DMS53 treated with DMSO at 0.1 percent for 48 hours (cell line): Measurements from ENCODE around the gene PIK3C2B.

Experiments
- DNase-seq: peaks from one replicate; lab custom pipeline; 2025; ENCODE audit not compliant: unreplicated experiment; lab: John Stamatoyannopoulos, UW

The PIK3C2B gene

GRCh38 chr1:204478921-204479320 is 15.7 kb downstream of the PIK3C2B start:
- DNase-seq = no peak

DNA sequence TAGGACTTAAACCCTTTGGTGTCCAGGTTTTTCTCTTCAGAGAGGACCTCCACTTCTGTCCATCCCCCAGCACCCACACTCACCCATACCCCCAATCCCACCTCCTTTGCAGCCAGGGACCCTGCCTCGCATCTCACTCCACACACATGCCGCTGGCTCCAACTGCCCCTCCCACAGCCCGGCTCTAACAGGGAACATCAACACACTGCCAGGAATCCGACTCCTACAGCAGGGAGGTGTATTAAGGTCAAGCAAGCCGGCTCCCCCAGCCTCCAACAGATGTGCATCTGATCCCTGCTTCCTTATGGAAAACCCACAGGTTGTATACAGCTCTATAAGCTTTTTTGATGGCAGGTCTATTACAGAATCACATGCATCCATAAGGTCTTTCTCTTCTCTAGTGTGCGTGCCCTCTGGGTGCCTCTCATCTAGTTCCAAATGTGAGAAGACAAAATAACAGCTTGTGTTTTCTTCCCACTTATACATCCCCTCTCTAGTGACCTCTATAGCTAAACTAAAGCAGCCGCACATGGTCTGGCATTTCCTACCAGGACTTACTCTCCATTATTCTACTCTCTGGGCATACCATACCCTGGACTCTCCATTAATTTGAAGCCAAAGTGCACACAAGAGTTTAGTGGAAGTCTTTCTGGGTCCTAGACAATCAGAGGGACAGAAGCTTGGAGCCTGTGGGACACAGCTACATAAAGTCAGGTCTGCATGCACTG is 16.3 kb downstream of the PIK3C2B start:
- no peak for DNase-seq

GRCh38 chr1:204477036-204477740 is 17.4 kb downstream of the PIK3C2B start:
- DNase-seq = no peak

GRCh38 chr1:204476563-204476962 is 18.0 kb downstream of the PIK3C2B start:
- DNase-seq = no peak

GRCh38 chr1:204475656-204476432 is 18.8 kb downstream of the PIK3C2B start:
- no peak for DNase-seq

DNA sequence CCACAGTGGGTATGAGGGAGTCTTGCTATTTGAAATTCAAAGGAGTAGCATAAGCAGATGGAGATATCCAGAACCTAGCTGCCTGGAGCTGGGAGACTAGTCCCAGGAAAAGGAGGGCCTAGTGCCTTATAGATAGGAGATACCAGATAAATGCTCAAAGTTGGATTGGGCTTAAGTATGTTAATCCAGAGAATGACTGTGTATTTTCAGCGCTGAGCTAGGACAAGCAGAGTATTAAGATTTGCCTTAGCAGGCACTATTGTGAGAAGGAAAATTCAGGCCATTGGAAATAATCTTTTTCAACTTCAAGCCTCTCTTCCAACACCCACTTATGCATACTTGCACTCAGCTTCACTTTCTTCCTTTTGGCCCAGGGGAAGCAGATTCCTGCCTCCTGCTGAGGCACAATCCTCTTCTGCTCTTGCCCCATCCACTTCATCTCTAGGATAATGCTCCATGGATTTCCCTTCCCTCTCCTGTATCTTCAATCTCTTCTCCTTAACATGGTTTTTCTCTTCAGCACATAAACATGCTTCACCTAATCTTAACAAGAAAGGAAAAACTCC is 21.1 kb downstream of the PIK3C2B start:
- DNase-seq = no peak

DNA sequence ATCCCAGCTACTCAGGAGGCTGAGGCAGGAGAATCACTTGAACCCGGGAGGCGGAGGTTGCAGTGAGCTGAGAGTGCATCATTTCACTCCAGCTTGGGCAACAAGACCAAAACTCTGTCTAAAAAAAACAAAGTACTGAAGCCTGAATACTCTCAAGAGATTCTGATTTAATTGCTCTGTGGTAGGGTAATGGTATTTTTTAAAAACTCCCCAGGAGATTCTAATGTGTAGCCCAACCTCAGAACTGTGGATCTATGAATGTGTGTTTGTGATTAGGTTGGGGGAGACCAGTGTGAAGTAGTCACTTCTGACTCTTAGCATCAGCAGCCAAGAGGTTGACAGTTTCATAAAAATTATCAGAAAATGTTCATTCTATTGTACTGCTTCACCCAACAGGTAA is 21.9 kb downstream of the PIK3C2B start:
- DNase-seq = no peak

GRCh38 chr1:204471687-204472086 is 22.9 kb downstream of the PIK3C2B start:
- no peak for DNase-seq

DNA sequence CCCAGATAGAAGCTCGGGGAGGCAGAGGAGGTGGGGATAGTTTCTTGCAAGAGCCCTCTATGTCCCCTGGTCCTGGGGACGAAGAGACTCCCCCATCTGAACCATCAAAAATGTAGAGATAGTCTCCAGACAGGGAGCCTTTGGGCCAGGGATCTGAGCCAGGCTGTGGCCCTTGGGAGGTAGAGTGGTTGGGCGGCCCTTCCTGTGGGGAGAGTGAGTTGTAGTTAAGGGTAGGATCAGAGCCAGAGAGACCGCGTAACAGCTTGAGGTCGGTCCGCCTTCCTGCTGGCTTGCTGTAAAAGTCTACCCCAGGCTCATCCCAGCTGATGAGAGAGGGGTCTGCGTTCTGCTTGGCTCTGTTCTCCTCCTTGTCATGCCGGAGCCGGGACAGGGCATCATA is 25.3 kb downstream of the PIK3C2B start:
- DNase-seq = no peak

DNA sequence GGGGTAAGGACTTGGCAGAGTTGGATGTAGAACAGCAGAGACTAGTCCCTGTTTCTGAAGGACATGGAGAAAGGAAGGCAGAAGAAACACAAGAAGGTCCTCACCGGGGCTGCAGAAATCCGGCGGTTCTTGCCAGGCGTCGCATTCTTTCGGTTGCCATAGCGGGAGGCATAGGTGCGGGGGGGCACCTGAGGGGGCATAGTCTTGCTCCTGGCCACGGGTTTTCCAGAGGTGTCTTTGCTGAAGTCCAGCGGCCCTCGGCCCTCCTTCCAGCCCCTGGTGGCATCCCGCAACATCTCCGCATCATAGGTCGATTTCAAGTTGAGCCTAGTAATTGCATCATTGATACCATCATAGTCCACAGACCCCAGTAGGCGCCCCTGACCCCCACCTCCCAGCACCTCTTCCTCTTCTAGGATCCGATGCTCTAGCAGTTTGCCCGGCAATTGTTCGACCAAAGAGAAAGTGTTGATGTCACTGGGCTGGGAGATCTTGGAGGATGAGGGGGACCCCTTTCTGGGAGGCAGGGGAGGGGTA is 25.8 kb downstream of the PIK3C2B start:
- DNase-seq = no peak

DNA sequence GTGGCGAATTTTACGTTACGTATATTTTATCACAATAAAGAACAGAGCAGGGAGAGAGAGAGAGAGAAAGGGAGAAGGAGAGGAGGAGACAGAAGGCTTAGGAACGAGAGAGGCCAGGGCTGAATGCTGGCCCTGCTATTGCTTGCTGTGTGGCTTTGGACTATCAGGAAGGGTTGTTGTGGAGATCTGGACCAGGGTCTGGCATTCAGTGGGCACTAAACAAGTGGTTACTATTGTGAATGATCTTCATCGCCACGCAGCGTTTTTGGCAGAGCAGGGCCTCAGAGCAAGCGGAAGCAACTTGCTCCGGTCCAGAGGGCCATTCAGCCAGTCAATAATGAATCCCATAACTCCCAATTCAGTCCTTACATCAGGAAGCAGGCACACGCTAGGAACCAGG is 26.4 kb downstream of the PIK3C2B start:
- no peak for DNase-seq

DNA sequence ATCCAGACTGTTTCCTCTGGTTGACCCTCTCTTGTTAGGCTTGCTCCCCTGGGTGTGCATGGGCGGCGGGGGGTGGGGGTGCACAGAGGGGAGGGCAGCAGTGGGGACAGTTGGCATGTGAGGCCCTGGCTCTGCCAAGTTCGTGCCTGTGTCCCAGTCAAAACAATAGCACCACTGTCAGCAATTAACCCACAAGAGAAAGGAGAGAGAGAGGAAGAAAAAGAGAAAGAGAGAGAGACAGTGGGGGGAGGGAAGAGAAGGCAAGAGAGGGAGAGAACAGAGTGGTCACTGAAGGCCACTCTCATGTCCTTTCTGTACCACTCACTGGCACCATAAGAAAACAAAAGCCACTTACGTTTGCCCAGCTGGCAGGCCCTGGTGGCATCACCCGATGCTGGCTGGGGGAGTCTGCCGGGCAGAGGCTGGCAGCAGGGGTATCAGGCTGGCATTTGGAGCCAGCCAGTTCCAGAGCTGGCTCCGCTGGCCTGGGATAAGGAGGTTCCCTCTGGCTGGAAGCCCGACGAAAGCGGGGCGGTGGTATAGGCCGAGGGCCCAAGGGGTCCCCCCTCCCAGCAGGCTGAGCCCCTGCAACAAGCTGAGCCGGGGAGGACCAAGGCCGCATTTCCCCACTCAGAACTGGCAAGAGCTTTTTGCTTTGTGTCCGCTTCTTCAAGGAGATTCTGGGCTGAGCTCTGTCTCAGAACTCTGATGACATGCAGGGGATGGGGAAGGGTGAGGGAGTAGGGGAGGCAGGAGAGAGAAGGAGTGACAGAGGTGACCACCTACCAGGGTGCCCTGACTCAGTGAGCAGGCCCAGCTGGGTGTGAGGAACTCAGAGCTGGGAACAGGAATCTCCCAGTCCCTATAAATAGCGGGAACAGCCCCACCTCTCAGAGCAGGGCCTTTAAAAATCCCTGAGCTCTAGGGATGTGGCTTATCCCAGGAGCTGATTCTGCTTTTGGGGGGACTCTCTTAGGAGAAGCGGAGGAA is 27.9 kb downstream of the PIK3C2B start:
- no peak for DNase-seq

GRCh38 chr1:204465546-204466415 is 28.8 kb downstream of the PIK3C2B start:
- DNase-seq = no peak

- no peak for DNase-seq
These were observed 29.9 kb downstream of the PIK3C2B start for GRCh38 chr1:204464701-204465100.

DNA sequence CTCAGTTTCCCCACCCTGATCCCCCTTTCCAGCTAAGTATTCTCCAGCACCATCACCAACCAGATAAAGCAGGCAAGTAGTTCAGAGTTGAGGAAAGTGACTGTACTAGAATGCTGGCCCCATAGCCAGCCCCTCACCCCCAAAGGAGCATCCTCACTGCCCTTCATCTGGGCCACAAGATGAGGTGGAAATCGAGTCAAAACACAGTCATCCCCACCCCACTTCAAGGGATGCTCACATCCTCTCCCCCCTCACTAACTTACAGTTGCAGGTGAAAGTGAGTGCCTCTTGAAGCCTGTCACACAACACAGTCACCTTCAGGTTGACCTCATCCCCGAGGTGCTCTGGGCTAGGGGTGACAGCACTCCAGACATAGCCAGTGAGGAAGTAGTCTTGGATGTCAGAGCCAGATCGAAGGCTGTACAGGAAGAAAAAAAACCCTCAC is 30.4 kb downstream of the PIK3C2B start:
- DNase-seq = no peak

DNA sequence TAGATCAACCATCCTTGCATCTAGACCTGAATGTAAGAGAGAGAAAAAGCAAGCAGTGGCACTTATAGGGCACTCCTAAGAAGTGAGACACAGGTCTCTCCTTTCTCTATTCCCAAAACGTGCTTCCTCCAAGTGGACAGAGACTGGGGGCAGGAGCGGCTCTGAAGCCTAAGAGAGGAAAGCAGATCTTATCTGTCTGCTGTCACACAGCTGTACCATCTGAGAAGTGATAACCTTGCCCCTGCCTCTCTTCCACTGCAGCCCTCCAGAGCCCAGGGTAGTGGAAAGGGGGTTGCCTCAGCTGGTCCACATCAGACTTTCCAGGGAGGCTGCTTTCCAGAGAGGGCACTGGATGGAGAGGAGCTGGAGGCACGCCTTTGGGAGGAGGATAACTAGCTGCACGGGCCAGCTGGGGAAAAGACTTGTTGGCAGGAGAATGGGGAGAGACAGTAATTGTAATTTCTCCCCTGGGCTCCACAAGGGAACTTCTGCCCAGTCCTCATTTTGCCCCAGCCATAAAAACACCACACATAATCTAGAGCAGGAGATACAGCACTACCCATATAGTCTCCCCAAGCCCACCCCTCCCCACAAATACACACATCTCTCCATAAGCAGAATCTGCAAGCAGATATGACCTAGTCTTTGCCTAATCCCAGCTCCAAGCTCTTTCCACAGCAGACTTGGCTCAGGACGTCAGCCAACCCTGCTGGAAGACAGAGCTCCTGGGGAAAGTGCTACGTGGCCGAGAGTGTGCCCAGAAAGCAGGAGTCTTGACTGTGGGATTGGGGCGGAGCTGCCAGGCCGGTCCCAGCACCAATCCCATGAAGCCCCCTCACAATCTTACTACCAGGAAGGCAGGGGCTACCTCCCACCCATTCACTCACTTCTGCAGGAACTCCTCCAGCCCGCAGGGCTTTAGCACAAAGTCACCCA is 31.2 kb downstream of the PIK3C2B start:
- DNase-seq = no peak

- no peak for DNase-seq
These were observed 32.4 kb downstream of the PIK3C2B start for GRCh38 chr1:204462229-204462561.
